Subcutaneous adipose tissue (tissue), 4 donors: ENCODE measurements around the gene PPOX. TPM values are rescaled to one million over a fixed set of nuclear protein-coding genes. Genes with fewer than 3 reads are reported as not detected.

Experiments
- total RNA-seq, 4 donors: library from RNA; depleted of rRNA; stranded (reverse); fragments of >200 nt; gene quantifications; one replicate each; pipeline ENCODE4 v1.1.0, GENCODE V29; 2016
- TF ChIP-seq, protein P1 (sequence below): fragments of 450-650 bp; IDR thresholded peaks from one replicate; pipeline ENCODE4 v1.5.1; 2016; ENCODE audit warnings: low read depth, mild to moderate bottlenecking, control low read depth, antibody characterized with exemption, moderate library complexity

PPOX gene
- total RNA-seq, 4 donors from 2014 or later, result 7.7 to 28.4 (median 17.8) TPM

DNA sequence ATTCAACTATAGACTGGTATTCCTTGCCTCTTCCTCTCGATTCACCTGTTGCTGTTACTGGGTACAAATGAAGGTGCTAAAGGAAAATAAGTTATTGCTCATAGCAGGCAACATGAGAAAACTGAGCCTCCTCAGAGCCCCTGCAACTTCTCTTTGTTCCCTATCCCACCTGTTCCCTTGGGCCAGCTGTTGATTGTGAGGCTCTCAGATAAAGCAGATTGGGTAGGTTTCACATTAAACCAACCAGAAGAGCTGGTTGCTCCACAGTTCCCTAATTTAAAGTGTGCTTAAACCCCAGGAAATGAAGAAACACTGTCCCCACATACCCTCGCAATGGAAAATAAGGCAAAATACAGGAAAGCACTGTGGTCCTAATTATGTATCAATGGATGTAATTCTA is 38.6 kb upstream of the PPOX start:
- TF ChIP-seq, protein P1, sequence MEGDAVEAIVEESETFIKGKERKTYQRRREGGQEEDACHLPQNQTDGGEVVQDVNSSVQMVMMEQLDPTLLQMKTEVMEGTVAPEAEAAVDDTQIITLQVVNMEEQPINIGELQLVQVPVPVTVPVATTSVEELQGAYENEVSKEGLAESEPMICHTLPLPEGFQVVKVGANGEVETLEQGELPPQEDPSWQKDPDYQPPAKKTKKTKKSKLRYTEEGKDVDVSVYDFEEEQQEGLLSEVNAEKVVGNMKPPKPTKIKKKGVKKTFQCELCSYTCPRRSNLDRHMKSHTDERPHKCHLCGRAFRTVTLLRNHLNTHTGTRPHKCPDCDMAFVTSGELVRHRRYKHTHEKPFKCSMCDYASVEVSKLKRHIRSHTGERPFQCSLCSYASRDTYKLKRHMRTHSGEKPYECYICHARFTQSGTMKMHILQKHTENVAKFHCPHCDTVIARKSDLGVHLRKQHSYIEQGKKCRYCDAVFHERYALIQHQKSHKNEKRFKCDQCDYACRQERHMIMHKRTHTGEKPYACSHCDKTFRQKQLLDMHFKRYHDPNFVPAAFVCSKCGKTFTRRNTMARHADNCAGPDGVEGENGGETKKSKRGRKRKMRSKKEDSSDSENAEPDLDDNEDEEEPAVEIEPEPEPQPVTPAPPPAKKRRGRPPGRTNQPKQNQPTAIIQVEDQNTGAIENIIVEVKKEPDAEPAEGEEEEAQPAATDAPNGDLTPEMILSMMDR, result no peak

DNA sequence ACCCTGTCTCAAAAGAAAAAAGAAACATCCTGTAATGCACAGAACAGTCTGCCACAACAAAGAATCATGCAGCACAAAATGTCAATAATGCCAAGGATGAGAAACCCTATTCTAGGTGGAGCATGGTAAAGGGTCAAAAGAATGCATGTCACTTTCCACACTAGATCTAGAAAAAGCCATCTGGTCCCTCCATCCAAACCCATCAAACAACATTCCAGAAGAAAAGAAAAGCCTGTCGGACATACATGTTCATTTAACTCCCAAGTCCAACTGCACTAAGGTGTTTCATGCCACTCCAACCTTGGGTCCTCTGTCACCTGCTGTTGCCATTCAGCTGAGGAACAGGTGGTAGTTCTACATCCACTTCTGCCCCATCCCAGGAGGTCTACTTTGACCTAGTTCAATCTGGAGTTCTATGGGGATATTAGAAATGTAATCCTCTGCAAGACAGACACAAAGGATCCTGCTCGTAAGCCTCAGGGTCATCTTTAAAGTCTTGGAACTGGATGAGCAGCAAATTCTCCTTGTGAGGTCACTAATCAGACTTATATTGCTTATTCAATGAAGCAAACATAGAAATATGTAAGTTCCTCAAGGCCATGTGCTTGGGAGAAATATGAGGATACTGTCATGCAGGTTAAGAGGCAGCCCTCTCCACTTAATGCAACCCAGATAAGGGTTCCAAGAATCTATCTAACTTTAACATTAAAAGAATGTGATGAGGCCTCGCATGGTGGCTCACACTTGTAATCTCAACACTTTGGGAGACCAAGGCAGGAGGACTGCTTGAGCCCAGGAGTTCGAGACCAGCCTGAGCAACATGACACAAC is 37.4 kb upstream of the PPOX start:
- TF ChIP-seq, protein P1, result no peak

DNA sequence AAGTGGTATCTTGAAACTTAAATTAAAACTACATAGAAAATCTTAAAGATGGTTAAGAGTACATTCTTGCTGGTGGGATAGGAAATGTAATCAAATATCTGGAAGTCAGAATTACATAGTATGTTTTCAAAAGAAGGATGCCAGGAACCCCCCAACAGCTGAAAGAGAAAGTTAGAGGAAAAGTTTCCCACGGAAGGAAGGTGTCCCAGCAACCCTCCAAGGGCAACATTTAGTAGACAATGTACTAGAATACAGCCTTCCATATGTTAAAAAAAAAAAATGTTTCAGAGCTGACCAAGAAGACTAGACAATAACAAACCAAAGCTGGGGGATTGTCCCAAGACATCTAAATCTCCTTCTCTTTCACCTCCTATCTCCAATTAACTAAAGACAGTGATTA is 36.0 kb upstream of the PPOX start:
- TF ChIP-seq, protein P1, result no peak

DNA sequence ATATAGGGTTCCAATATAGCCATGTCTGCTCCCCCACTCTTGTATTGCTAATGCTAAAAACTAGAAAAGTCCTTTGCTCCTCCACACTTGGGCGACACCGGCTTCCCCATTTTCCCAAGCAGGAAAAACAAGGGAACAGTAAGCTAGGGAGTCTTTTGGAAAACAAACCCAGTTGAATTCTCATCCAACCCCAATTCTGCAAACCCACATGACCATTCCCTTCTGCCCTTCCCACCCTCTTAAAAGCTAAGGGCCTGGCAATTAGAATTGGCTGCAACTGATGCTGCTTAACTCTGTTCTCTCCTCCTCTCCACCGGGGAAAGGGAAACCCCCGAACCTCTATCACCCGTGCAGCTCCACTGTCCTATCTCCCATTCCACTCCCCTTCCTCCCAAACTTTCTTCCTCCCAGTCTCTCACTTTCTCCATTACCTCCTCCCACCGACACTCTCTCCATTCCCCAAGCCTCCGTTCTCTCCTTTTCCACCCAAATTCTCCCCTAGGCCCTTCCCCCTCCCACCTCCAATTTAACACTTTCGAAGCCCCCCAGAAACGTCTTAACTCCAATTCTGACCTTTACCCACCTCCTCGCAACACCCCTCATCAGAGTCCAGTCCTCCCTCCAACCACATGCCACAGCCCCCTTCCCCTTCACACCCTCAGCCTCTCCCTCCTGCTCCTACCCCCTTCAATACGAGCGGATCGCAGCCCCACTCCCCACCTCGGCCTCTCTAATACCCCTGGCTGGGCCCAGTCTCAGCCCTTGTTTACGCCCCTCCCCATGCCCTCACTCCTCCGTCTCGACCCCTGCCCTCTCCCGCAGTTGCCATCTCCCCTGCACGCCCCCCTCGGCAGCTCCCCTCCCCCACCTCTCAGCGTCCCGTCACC is 34.5 kb upstream of the PPOX start:
- TF ChIP-seq, protein P1, result no peak

DNA sequence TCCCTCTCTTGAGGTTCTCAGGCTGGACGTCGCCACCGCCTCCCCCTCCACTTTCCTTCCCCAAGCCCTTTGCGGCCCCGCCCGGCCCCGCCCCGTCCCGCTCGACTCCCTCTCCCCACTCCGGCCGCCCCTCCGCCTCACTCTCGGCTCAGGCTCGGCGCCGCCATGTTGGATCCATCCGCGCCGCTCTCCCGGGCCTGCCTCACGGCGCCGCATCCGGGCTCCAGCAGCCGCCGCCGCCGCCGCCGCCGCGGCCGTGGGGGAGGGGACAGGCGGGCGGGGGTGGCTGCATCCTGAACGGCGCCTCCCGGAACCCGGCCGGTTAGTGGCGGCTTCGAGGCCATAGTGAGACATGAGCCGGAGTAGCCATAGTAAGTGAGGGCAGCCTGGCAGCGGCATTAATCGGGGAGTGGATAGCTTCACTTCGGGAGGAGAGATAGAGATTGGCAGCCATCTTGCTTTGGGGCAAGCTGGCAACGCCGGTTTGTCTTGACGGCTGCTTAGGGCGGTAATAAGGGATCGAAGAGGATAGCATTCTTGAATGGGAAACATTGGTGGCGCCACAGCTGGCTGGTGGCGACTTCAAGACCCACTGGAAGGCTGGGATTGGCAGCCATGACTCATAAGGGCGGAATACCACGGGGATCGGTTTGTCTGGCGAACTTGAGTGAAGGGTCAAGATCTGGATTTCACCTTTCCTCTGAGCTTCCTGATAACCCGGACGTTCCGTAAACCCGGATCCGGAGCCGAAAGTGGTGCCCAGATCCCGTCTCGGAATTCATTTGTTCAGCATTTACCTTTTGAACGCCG is 33.6 kb upstream of the PPOX start, which contains the start of gene DEDD:
Gene DEDD, minus strand, starts transcription at position 258 of the 810 bp plus-strand sequence. CDS start 8,205 bp downstream, outside the sequence.
- TF ChIP-seq, protein P1, result no peak

- TF ChIP-seq, protein P1, result no peak
Measured at GRCh38 chr1:161133220-161133740, 32.9 kb upstream of the PPOX start.
